Hepatocyte (in vitro differentiated cells): ENCODE data around the gene HES1. TPM values are rescaled to one million over a fixed set of nuclear protein-coding genes. Genes with fewer than 3 reads are reported as not detected.

Source experiments
- DNase-seq: peaks from one replicate; pipeline ENCODE4 v3.0.0-alpha.2; 2016; ENCODE audit warnings: low spot score
- H2AFZ ChIP-seq: fragments of 200-600 bp; sonication (generic); 2 replicates; pipeline ENCODE4 v1.6.0; 2016; ENCODE audit warnings: antibody characterized with exemption, mild to moderate bottlenecking
- H3K27ac ChIP-seq: fragments of 200-600 bp; sonication (generic); 2 replicates; pipeline ENCODE4 v1.5.1; 2016; ENCODE audit warnings: mild to moderate bottlenecking
- H3K27me3 ChIP-seq: fragments of 200-600 bp; sonication (generic); 2 replicates; pipeline ENCODE4 v1.6.1; 2016
- H3K36me3 ChIP-seq: fragments of 200-600 bp; sonication (generic); replicated peaks from 2 replicates; pipeline ENCODE4 v1.5.1; 2016; ENCODE audit warnings: low read depth; ENCODE audit not compliant: insufficient read depth
- H3K4me1 ChIP-seq: fragments of 200-600 bp; sonication (generic); 2 replicates; pipeline ENCODE4 v1.5.1; 2016; ENCODE audit warnings: mild to moderate bottlenecking, moderate library complexity; ENCODE audit not compliant: insufficient read depth
- H3K4me2 ChIP-seq: fragments of 200-600 bp; sonication (generic); 2 replicates; pipeline ENCODE4 v1.6.0; 2016
- H3K4me3 ChIP-seq: fragments of 200-600 bp; sonication (generic); 2 replicates; pipeline ENCODE4 v1.5.1; 2016; ENCODE audit warnings: mild to moderate bottlenecking
- H3K79me2 ChIP-seq: fragments of 200-600 bp; sonication (generic); 2 replicates; pipeline ENCODE4 v1.6.0; 2017; ENCODE audit warnings: mild to moderate bottlenecking
- H3K9me2 ChIP-seq: fragments of 200-600 bp; sonication (generic); replicated peaks from 2 replicates; pipeline ENCODE4 v1.6.0; 2017; ENCODE audit warnings: mild to moderate bottlenecking; ENCODE audit not compliant: insufficient read depth
- H3K9me3 ChIP-seq: fragments of 200-600 bp; sonication (generic); 2 replicates; pipeline ENCODE4 v1.5.1; 2016; ENCODE audit warnings: low read depth, mild to moderate bottlenecking
- H4K20me1 ChIP-seq: fragments of 200-600 bp; sonication (generic); 2 replicates; pipeline ENCODE4 v1.6.0; 2016; ENCODE audit warnings: mild to moderate bottlenecking; ENCODE audit not compliant: insufficient read depth, poor library complexity, severe bottlenecking
- EZH2 ChIP-seq: fragments of 200-600 bp; sonication (generic); IDR thresholded peaks from 2 replicates; pipeline ENCODE4 v1.6.1; 2016; ENCODE audit warnings: antibody characterized with exemption, mild to moderate bottlenecking, borderline replicate concordance
- EZH2phosphoT487 ChIP-seq: fragments of 200-600 bp; sonication (generic); IDR thresholded peaks from one replicate; pipeline ENCODE4 v1.6.1; 2018; ENCODE audit warnings: antibody characterized with exemption, mild to moderate bottlenecking, low read depth, moderate library complexity; ENCODE audit not compliant: unreplicated experiment, severe bottlenecking
- WGBS: methylation state at CpG from one replicate; pipeline ENCODE4 v1.1.6; 2016; ENCODE audit warnings: low lambda C conversion rate; ENCODE audit errors: missing lambda C conversion rate; 5-methylcytosine and 5-hydroxymethylcytosine counted together
- polyA plus RNA-seq: library from polyadenylated mRNA; unstranded; fragments of >200 nt; fragmentation: Nextera tagmentation; extraction: Ambion mirVana; gene quantifications from 2 replicates; pipeline ENCODE4 v1.2.1, GENCODE V29; 2016
- total RNA-seq: library from RNA; depleted of rRNA; stranded (reverse); fragments of >200 nt; gene quantifications from 2 replicates; pipeline ENCODE4 v1.2.3, GENCODE V29; 2014
- TF ChIP-seq, protein P1 (sequence below): fragments of 200-600 bp; sonication (generic); IDR thresholded peaks from 2 replicates; pipeline ENCODE4 v1.5.1; 2016; ENCODE audit warnings: antibody characterized with exemption, mild to moderate bottlenecking; ENCODE audit not compliant: poor library complexity

The HES1 gene
- total and polyA plus RNA-seq, 2 experiments from 2014 or later: 131 to 136 TPM

DNA sequence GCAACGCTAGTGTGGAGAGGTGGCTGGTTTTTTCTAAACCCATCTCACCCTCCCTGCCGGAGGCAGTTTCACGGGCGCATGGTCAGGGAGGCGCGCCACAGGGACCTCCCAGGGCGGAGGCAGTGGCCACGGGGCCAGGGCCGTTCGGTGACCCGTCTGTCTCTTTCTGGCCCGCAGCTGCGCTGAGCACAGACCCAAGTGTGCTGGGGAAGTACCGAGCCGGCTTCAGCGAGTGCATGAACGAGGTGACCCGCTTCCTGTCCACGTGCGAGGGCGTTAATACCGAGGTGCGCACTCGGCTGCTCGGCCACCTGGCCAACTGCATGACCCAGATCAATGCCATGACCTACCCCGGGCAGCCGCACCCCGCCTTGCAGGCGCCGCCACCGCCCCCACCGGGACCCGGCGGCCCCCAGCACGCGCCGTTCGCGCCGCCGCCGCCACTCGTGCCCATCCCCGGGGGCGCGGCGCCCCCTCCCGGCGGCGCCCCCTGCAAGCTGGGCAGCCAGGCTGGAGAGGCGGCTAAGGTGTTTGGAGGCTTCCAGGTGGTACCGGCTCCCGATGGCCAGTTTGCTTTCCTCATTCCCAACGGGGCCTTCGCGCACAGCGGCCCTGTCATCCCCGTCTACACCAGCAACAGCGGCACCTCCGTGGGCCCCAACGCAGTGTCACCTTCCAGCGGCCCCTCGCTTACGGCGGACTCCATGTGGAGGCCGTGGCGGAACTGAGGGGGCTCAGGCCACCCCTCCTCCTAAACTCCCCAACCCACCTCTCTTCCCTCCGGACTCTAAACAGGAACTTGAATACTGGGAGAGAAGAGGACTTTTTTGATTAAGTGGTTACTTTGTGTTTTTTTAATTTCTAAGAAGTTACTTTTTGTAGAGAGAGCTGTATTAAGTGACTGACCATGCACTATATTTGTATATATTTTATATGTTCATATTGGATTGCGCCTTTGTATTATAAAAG, 1.8 kb downstream of the HES1 start:
- Histone ChIP-seq H2AFZ (no peak overlapping the region), H3K36me3 (no peaks in the 10 kb centered on the region), H3K27ac (peak overlapping the region; percentile 100), H3K9me2 (no peaks in the 10 kb centered on the region), H3K9me3 (no peaks in the 10 kb centered on the region), H3K27me3 (no peaks in the 10 kb centered on the region), H4K20me1 (peaks cover 6% of the 10 kb centered on the region), H3K4me2 (peak overlapping the region; percentile 89), H3K79me2 (peaks cover 21% of the 10 kb centered on the region), H3K4me1 (peaks cover 44% of the 10 kb centered on the region), H3K4me3 (peak overlapping the region; percentile 85)
- no peak for TF ChIP-seq EZH2phosphoT487
- TF ChIP-seq, protein P1, sequence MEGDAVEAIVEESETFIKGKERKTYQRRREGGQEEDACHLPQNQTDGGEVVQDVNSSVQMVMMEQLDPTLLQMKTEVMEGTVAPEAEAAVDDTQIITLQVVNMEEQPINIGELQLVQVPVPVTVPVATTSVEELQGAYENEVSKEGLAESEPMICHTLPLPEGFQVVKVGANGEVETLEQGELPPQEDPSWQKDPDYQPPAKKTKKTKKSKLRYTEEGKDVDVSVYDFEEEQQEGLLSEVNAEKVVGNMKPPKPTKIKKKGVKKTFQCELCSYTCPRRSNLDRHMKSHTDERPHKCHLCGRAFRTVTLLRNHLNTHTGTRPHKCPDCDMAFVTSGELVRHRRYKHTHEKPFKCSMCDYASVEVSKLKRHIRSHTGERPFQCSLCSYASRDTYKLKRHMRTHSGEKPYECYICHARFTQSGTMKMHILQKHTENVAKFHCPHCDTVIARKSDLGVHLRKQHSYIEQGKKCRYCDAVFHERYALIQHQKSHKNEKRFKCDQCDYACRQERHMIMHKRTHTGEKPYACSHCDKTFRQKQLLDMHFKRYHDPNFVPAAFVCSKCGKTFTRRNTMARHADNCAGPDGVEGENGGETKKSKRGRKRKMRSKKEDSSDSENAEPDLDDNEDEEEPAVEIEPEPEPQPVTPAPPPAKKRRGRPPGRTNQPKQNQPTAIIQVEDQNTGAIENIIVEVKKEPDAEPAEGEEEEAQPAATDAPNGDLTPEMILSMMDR: peak; percentile 48
- no peak for TF ChIP-seq EZH2
- 2% methylated on average over 55 of the region's 69 CpGs for WGBS
- peak; percentile 71 for DNase-seq

GRCh38 chr3:194138732-194139070, 2.8 kb downstream of the HES1 start:
- Histone ChIP-seq H3K79me2 (peaks cover 21% of the 10 kb centered on the region), H3K9me2 (no peaks in the 10 kb centered on the region), H3K27me3 (no peaks in the 10 kb centered on the region), H3K9me3 (no peaks in the 10 kb centered on the region), H3K4me2 (peak overlapping the region; percentile 89), H3K27ac (peak overlapping the region; percentile 100), H3K4me3 (peak overlapping the region; percentile 56), H4K20me1 (peaks cover 6% of the 10 kb centered on the region), H2AFZ (no peak overlapping the region), H3K4me1 (peaks cover 36% of the 10 kb centered on the region), H3K36me3 (no peaks in the 10 kb centered on the region)
- peak; percentile 32 for DNase-seq
- TF ChIP-seq, protein P1: no peak
- no peak for TF ChIP-seq EZH2phosphoT487
- no peak for TF ChIP-seq EZH2
- 15% methylated on average over 4 of the region's 4 CpGs for WGBS

DNA sequence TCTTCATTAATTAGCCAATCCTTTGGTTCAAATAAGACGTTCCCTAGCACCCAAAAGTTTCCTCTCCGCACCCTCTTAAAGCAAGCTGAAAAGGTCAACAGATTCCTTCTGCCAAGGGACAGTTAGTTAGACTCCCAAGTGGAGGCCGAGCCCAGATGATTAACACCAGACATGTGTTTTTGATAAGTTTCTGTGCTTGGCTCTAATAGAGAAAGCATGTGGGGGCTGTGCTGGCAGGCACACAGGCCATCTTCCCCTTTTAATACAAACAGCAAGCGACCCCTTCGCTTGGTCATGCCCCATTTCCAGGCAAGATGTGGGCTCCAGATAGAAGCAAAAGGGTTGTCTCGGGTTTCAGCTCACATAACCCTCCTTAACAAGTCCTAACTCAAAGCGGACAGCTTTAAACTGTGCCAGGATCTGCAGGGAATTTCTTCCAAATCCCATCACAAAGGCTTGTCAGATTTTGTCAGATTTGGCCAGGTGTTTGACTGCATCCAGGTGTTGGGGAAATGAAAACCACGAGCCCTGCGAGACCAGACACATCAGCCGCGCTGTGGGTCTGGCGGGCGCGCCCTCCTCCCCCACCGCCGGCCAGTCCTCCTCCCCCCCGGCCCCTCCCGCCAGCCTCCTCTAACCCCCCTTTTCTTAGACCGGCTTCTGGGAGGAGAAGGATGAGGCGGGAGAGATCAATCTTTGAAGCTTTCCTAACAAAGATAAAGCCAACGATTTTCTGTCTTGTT, 3.3 kb downstream of the HES1 start:
- WGBS: 8% methylated on average over 12 of the region's 21 CpGs
- no peaks in the 10 kb centered on the region for H3K27me3 ChIP-seq
- no peak overlapping the region for H2AFZ ChIP-seq
- peak overlapping the region; percentile 89 for H3K4me2 ChIP-seq
- no peak for TF ChIP-seq EZH2
- TF ChIP-seq, protein P1: no peak
- no peak for TF ChIP-seq EZH2phosphoT487
- DNase-seq: peak; percentile 82
- no peaks in the 10 kb centered on the region for H3K36me3 ChIP-seq
- H3K27ac ChIP-seq: peak overlapping the region; percentile 100
- H3K9me3 ChIP-seq: no peaks in the 10 kb centered on the region
- H3K9me2 ChIP-seq: no peaks in the 10 kb centered on the region
- peaks cover 6% of the 10 kb centered on the region for H4K20me1 ChIP-seq
- peak overlapping the region; percentile 56 for H3K4me3 ChIP-seq
- H3K4me1 ChIP-seq: peaks cover 37% of the 10 kb centered on the region
- peaks cover 21% of the 10 kb centered on the region for H3K79me2 ChIP-seq
